Stimulated activated CD4-positive, alpha-beta T cell treated with anti-CD3 and anti-CD28 coated beads, Interleukin-1b, Interleukin-23, amount 100 ng/mL, for 1 hour (primary cell): ENCODE data around the gene NR5A2.

Source experiments
- DNase-seq, 2 donors: peaks; one replicate each; pipeline ENCODE4 v3.0.0-alpha.2; 2020; ENCODE audit warnings: low read depth in 2 of 2

Gene NR5A2

GRCh38 chr1:200205216-200205995 is 177.9 kb downstream of the NR5A2 start:
- DNase-seq, result no peak

DNA sequence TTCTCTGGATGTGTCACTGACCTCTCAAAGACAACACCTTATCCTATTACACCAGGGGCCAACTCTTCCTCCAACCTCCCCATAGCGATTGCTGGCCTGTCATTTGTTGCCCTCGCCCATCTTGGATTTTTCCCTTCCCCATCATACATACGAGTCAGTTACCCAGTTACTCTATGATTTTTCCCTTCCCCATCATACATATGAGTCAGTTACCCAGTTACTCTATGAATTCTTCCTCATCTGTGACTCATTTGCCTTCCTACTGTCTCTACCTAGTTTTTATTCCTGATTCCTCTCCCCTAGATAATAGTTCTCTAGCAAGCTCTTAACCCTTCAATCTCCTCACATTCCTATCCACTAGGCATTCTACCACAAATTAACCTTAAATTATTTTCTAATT is 178.8 kb downstream of the NR5A2 start:
- no peak for DNase-seq

DNA sequence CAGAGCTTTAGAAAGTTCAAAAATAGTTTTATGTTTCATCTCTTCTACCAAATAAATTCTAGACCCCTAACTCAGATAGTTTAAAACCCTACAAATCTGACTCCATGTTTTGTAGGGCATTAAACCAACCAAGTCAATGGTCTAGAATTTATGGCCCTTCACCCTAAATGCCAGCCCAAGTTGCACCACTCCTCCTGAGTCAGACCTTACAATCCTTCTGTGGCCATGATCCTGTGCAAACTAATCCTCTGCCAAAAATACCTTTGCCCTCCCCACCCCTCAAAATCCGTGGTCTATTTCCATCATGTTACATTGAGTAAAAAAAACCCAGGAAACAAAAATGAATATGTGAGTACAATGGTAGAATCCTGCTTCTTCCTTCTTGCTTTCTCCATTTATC is 179.3 kb downstream of the NR5A2 start:
- DNase-seq, result no peak

- DNase-seq, result no peak
These were observed 180.2 kb downstream of the NR5A2 start for GRCh38 chr1:200207711-200208126.

DNA sequence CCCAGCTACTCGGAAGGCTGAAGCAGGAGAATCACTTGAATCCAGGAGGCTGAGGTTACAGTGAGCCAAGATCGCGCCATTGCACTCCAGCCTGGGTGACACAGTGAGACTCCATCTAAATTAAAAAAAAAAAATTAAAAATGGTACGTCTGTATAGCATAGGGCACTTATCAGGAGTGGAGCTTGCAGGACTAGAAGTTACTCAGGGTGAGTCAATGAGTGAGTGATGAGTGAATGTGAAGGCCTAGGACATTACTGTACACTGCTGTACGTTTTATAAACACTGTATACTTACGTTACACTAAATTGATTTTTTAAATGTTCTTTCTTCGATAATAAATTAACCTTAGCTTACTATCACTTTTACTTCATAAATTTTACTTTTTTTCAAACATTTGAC is 183.6 kb downstream of the NR5A2 start:
- no peak for DNase-seq

DNA sequence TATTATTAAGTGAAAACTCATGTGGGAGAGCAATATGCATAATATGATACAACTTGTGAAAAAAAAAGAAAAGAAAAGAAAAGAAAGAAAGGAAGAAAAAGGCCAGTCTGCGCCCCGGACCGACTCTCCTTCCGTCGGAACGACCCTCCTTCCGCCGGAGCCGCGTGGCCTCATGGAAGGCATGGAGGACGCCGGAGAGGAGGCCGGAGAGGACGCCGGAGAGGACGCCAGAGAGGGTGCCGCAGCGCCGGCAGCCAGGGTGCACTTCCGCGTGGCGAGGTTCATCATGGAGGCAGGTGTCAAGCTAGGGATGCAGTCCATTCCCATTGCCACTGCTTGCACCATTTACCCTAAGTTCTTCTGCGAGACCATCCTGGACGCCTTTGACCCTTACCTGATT is 185.9 kb downstream of the NR5A2 start:
- DNase-seq, result no peak

DNA sequence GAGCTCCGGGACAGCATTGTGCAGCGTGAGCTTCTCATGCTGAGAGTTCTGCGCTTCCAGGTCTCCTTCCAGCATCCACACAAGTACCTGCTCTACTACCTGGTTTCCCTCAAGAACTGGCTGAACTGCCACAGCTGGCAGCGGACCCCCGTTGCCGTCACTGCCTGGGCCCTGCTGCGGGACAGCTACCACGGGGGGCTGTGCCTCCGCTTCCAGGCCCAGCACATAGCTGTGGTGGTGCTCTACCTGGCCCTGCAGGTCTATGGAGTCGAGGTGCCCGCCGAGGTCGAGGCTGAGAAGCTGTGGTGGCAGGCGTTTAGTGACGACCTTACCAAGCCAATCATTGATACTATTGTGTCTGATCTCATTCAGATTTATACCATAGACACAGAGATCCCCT is 186.4 kb downstream of the NR5A2 start:
- DNase-seq, result no peak

GRCh38 chr1:200215350-200215749 is 187.8 kb downstream of the NR5A2 start:
- no peak for DNase-seq

DNA sequence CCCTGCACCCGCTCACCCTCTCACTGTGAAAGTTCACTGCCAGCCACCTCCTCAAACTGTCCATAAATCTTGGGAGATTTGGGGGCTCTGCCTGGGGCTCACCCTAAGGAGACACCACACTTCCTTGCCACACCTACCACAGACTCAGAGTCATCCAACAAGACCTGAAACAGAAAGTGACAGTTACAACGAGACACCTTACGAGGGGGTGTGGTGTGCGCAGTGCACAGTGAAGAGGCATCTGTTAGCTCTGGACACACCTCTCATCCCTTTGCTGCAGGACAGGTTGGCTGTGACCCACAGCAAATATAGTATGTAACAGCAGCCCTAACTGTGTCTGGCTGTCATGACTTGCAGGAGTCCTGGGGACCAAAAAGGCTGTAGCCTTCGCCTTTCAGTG is 190.2 kb downstream of the NR5A2 start:
- no peak for DNase-seq

DNA sequence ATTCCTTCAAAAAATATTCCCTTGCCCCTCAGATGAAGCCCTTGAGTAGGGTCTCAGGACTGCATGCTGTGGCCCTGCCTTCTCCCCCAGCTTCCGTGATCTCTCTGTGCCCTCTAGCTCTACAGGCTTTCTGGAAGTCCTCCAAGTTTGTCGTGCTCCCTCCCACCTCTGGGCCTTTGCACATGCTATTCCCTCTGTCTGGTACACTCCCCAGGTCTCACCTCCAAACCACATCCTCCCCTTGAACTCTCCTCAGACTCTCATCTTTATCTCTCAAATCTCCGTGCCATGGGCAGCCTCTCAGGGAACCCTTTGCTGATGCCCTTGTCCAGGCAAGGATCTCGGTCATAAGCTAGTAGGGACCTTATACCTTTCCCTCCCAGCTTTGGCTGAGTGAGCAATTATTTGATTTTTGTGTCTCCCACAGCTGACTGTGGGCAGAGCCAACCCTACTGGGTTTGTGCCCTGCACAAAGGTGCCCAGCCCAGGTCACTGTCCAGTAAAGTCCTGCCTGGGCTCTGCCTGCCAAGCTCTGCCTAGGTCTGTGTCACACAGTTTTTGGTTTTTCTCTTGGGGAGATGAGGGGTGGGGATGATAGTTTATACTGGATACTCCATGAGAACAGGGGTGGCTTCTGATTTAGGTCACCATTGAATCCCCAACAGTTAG is 194.2 kb downstream of the NR5A2 start:
- no peak for DNase-seq

DNA sequence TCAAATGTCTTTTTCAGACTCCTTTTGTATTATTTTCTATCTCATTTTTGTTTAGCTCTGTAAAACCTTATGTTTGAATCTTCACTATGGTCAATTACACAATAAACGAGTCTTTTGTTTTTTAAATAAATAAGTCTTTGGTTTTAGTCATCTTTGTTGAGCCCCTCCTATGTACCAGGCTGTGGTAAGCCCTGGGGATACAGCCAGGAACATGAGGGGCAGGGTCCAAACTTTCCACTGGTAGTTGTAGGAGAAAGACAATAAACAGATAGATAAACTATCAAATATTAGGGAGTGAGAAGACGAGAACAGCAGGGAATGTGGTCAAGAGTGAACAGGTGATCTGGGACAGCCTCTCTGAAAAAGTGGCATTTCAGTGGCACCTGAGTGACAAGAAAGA is 195.7 kb downstream of the NR5A2 start:
- DNase-seq, result no peak

- no peak for DNase-seq
These were observed 196.1 kb downstream of the NR5A2 start for GRCh38 chr1:200223613-200224012.

DNA sequence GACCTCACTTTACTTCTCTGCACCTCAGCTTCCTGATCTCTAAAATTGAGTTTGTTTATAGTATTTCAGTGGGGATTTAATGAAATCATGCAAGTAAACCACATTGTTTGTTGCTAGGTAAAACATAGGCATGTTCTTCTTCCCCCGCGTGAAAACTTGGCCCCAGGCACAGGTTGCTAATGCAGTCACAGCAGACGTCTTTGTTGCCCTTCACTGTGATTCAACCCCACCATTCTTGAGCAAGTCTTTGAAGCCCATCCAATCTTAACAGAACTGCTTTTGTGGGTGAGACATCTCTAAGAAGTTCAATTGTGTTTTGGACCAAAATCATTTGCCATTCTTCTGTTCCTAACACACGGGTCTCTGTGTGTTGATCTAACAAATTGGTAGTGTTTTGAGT is 196.8 kb downstream of the NR5A2 start:
- DNase-seq, result no peak

DNA sequence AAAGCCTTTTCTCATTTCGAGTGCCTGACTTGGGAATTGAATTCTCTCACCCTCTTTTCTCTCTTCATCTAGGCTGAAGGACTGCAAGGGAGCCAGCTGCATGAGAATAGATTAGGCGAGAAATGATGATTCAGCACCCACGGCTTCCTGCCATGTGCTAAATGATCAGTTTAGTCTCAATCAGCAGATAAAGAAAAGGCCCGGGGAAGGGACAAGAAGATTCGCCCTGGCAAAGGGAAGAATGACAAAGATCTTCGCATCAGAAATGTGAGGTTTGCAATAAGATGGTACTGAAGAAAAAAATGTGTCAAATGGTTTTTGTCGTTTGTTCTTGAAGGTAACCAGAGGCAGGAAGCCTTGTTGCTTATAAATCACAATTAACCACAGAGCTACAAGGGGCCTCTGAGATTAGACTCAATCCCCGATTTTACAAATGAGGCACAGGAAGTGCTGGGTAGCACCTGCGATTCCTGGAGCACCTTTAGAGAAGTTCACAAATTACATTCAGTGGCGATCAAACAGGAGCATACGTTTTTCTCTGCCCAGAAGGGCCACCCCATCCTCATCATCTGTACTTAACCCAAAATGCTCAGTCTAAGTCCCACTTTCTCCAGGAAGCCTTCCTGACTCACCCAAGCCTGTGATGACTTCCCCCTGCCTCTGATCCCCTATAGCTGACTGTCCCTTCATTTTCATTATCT is 198.9 kb downstream of the NR5A2 start:
- DNase-seq, result no peak

DNA sequence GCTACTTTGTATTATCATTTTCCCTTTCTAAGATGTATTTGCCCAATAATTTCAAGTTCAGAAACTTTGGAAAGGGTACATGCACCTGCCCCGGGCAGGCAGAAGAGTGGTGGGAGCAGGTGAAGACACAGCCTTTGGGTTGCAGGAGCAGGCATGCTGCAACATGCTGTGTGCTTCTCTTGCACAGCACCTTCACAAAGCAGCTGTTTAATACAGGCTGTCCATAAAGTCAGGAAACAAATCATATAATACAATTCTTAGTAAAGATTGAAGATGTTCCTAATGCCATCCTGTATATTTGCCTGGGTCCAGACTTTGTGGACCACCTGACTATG is 199.4 kb downstream of the NR5A2 start:
- DNase-seq, result no peak
